Measurements from ENCODE around the gene LARGE1.

DNA sequence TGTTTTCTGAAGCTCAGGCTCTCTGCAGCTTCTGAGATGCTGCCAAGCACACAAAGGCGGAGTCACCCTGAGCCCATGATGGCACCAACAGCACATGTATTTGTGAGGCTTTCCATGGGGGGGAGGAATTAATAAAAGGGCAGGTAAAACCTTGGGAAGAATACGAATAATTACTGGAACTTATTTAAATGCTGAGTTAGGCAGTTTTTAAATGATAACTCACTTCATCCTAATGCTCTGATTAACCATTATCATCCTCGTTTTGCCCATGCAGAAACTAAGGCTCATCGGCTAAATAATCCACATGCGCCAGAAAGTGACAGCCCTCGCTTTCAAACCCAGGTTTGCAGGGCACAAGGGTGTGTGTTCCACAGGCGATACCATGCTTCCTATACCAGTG lies 35.4 kb downstream of the LARGE1 start:
- TF ChIP-seq POLR2AphosphoS5 (IDR thresholded peaks at IDR 0.05; ENCODE audit: low read depth) (no peak), GABPA (IDR thresholded peaks at IDR 0.05; ENCODE audit: low read depth) (no peak)
- TF ChIP-seq, protein P1, sequence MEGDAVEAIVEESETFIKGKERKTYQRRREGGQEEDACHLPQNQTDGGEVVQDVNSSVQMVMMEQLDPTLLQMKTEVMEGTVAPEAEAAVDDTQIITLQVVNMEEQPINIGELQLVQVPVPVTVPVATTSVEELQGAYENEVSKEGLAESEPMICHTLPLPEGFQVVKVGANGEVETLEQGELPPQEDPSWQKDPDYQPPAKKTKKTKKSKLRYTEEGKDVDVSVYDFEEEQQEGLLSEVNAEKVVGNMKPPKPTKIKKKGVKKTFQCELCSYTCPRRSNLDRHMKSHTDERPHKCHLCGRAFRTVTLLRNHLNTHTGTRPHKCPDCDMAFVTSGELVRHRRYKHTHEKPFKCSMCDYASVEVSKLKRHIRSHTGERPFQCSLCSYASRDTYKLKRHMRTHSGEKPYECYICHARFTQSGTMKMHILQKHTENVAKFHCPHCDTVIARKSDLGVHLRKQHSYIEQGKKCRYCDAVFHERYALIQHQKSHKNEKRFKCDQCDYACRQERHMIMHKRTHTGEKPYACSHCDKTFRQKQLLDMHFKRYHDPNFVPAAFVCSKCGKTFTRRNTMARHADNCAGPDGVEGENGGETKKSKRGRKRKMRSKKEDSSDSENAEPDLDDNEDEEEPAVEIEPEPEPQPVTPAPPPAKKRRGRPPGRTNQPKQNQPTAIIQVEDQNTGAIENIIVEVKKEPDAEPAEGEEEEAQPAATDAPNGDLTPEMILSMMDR (IDR thresholded peaks at IDR 0.05; ENCODE audit: insufficient read depth, low read length), result no peak
